Erythroblast (primary cell): ENCODE measurements around the gene NTPCR.

Experiments used
- GATA1 ChIP-seq: IDR thresholded peaks from 2 replicates; pipeline ENCODE4 v1.6.1; 2011; ENCODE audit warnings: low read depth, mild to moderate bottlenecking, control low read depth, low read length, moderate library complexity
- POLR2A ChIP-seq: IDR thresholded peaks from 2 replicates; pipeline ENCODE4 v1.6.1; 2011; ENCODE audit warnings: mild to moderate bottlenecking, low read length

- TF ChIP-seq POLR2A (no peak), GATA1 (no peak)
Observed at GRCh38 chr1:232949636-232950196, 695 bp upstream of the NTPCR start.
